HT1080 (cell line): ENCODE measurements around the gene AQP4. TPM values are rescaled to one million over a fixed set of nuclear protein-coding genes. Genes with fewer than 3 reads are reported as not detected.
A peak's percentile ranks its signal among the peaks of the same experiment; 100 is the strongest.

Experiments used
- DNase-seq: peaks from one replicate; pipeline ENCODE4 v3.0.0-alpha.2; 2015; ENCODE audit warnings: low read depth
- total RNA-seq: library from RNA; depleted of rRNA; stranded (reverse); fragments of >200 nt; shearing (Covaris generic); gene quantifications from 2 replicates; pipeline ENCODE4 v1.2.3, GENCODE V29; 2014

Gene AQP4
- total RNA-seq, 1 experiment from 2014 or later, result not detected

DNA sequence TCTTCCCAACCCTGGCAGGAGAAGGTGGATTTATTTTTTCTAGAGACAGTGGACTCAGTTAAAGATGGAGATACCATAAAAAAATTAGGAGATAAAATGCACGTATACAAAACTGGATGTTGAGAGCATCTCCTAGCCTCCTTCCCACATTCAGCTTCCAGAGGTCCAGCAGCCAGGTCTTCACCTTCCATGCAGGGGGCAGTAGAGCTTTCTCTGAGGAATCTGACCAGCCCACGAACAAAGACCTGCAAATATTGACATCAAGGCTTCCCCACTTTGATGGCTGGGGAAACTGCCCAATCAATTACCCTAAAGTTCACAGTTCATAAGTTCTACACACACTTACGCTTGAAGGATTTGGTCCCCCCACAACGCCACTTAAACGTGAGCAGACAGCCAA, 24.5 kb downstream of the AQP4 start:
- no peak for DNase-seq

DNA sequence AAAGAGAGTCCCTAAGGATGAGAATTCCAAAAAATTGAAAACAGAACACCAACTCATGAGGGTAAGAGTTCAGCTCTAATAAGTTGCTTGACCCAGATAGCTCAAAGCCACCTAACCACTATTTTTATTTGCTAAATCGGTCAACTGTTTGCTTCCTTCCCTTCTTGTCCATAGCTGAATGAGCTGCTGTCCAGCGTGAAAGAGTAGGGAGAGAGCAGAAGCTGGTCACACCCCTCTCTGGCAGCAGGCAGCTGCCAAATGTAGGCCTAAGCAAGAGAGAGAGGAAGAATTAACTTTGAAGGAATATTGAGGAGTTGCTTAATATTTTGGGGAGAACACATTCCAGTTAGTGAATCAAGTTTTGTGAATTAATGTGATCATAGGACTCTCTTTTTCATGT, 25.9 kb downstream of the AQP4 start:
- no peak for DNase-seq

DNA sequence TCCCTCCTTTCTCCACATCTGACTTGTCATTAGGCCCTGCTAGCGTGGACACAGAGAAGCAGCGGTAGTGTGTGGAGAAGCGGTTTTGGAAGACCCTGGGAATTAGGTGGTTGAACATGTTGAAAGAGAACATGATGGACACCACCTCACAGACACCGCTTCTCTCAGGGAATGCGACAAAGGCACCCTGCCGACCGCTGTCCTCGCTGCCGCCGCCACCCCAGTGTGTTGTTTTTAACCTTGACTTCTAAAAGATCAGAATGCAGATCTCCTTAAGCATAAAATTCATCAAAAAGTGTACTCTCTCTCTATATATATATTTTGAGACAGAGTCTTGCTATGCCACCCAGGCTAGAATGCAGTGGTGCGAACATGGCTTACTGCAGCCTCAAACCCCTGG, 33.2 kb downstream of the AQP4 start:
- no peak for DNase-seq

DNA sequence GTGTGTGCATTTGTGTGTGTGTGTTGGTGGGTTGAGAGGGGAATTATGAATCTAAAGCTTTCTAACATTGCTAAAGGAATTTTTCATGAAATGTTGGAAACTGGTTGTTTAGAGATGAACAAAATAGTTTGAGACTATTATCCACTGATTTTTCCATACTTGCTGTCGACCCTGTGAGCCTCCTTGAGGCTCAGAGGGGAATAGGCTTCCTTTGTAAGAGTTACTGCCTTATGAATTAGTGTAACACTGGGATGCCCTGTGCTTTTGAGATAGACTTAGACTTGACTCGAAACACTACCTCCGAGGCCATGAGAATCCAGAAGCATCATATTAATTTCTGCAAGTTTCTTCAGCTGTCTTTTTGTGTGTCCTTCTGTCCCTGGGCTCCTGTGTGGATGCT, 37.9 kb downstream of the AQP4 start:
- no peak for DNase-seq

DNA sequence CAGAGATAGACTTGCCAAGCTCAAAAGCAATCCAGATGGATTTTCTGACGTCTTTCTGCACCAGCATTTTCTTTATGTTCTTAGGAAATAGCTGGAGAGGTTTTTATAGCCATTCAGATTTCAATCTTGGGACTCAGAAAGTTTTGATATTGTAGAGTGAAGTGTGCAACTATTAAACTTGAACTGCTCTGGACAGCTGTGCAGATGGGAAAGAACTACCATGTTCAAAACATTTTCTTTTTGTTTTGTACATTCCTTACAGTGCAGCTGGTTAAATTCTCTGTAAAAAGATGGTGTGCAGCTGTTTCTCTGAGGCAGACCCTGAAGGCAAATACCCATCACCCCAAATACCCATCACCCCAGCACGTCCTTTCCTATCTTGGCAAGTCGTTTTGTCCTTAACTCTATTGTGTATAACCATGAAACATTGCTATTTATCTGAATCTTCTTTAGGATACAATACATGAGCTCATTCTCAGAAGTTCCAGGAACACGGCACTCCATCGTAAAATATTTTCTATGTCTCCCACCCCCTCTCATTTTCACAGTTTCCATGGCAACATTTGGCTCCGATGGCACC, 38.8 kb downstream of the AQP4 start:
- DNase-seq, result no peak

DNA sequence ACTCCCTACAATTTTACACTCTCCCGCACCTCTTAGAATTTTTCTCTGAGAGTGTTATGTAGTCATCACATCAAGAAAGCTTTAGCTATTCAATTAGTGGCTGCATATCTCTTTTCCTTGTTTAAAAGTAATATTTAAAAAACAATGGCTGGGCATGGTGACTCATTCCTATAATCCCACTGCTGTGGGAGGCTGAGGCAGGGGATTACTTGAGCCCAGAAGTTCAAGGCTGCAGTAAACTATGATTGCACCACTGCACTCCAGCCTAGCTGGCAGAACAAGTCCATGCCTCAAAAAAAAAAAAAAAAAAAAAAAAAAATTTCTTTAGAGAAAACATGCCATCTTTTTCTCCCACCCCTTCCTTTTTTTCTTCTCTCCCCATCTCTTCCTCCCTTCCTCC, 44.3 kb downstream of the AQP4 start:
- DNase-seq, result no peak

DNA sequence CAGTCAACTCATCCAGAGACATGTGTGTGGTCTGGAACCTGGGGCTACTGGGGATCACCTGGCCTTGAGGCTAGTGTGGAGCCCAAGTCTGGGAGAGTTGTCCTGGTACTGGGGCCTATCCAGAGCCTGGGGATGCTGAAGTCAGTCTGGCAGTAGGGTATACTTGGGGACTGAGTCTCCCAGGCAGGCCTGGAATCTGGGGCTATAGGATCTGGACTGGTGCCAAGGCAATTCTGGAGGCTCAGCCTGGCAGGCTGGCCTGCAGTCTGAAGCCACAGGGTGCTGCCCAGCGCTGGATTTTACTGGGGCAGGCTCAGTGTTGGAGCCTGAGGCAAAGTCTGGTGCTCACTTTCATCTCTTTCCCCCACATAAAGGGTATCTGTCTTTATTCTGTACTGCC, 46.5 kb downstream of the AQP4 start:
- DNase-seq, result no peak

DNA sequence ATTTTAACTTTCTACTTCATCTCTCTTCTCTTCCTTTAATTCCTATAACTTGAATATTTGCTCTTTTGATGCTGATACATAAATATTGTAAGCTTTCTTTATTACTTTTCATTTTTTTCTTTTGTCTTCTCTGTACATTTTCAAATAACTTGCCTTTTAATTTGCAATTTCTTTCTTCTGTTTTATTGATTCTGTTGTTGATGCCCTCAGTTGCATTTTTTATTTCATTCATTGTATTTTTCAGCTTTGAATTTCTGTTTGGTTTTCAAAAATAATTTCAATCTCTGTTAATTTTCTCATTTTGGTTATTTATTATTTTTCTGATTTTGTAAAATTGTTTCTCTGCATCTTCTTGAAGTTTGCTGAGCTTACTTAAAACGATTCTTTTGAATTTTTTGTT, 47.0 kb downstream of the AQP4 start:
- no peak for DNase-seq

DNA sequence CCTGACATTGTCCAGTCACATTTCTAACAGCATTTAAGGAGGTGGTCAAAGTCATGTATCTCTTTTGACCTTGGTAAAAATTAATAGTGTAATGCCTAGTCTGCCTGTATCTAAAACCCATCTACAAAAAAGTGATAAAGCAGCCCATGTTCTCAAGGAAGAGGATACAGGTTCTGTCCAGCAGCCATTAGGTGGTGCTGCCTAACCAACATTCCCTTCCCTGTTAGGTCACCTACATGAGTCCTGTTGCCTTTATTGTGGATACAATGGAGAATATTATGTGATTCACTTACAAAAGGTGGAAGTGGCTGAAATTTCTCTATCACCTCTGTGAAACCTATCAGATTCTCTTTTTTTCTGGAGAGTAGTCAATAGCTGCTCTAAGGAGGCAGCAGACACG, 52.5 kb downstream of the AQP4 start:
- no peak for DNase-seq

DNA sequence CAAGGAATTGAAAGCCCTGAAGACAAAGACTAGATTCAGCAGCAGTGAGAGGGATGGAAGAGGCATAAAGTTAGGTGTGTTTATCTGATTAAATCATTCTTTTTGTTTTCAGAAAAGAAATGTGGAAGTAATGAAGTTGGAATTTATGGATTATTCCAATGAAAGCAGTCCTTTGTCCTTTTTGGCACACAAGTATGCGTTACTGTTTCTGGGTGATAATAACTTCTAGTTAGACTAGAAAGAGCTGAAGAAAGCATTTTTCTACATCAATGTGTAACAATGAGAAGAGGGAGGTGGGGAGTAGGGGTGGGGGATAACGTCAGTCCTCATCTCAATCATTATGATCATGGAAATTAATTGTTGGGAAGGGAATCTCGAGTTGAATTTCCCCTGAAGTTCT, 53.0 kb downstream of the AQP4 start:
- DNase-seq, result no peak

DNA sequence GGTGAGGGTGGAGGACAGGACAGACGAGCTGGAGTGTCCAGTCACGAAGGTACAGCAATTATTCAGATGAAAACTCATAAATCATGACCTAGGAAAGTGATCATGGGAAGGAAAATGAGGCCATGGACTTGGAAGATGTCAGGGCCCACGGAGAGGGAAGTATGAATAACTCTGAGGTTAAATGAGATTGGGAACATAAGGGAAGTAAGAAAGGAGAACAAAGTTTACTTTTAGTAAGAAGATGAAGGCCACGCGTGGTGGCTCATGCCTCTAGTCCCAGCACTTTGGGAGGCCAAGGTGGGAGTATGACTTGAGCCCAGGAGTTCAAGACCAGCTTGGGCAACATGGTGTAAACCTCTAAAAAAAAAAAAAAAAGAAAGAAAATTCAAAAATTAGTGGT, 56.2 kb downstream of the AQP4 start:
- DNase-seq, result no peak

DNA sequence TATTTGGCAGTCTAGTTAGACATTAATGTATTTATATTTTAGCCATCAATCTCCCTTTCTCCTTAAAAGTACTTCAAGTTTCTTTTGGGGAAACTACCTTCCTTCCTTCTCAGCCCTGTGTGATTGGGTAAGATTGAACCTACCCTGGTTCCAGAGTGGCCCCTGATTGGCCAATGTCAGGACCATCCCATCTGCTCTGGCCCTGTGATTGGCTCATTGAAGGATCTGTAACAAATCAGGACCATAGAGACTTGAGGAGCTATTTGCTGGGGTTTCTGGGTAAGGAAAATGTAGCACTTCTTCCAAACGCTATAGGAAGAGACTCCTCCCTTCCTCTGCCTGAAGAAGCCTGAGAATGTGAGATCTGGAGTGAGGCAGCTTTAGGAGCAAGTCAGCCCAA, 59.3 kb downstream of the AQP4 start:
- peak; percentile 21 for DNase-seq

DNA sequence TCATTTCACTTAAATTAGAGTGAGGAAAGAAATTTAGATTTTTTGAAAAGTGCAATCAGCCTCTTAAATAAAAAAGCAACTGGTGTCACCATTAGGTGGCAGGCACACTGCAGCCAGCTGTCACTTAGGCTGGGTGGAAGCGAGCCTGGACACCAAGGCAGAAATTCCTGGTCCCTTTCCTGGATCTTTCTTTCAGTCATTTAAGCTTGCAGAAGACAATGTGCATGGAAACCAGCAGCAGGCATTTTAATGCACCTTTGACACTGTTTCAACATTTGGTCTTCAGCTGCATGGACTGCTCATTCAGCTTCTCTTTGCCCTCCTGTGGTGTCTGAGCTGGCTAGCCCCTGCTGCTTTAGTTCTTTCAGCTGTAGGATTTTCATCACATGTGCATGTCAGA, 61.0 kb downstream of the AQP4 start:
- DNase-seq, result no peak

DNA sequence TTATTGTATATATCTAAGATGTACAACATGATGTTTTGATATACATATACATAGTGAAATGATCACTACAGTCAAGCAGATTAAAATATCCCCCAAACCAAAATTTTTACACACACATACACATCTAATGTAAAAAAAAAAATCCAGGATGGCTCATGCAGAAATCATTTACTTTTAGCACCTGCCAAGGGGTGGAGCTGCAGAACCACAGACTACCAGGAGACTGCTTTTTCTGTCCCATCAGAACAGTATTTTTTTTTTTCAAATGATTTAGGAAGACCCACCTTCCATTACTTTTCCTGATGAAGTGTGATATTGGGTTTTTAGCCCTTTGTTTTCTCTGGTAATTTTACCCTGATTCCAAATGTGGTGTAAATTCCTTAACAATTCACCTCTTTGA, 61.9 kb downstream of the AQP4 start:
- DNase-seq, result no peak

DNA sequence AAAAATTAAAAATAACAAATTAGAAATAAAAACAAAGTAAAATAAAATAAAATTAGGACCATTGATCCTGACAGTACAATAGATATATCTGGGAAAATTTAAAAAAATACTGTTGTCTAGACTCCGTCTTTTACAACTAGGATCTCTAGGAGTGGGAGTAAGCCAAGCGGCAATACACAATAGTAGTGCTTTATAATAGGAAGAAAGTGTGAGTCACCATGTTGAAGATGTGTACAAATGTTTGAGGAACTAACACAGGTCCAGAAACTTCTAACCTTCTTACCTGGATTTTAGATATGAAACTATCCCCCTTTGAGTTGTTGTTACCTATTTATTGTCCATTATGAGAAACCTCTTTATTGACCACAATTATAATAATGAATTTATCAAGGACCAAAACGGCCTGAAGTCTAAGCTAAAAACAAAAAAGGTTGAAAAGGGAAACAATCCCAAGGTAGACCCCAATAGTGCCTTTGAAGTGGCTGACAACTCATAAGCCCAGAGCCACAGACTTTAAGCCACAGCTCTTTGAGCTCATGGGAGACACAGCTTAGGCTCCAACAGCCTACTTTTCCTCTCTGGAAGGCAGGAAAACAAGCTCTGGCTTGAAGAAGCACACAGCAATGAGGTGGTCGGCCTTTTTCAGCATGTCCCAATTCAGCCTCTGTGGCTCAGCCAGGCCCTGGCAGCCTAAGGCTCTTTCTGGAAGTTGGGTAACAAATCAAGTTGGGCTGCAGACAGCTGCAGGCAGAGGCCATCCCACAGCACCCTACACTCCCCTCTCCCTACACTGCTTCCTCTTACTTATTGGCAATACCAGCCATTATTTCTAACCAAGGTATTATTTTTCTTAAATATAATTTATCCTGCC, 62.9 kb downstream of the AQP4 start:
- no peak for DNase-seq
